Neutrophil (primary cell): ENCODE data around the gene NOS3.

Experiments used
- H3K27ac ChIP-seq: fragments of 200-600 bp; sonication (generic); 2 replicates; pipeline ENCODE4 v1.5.1; 2016; ENCODE audit warnings: mild to moderate bottlenecking, moderate library complexity
- H3K27me3 ChIP-seq: fragments of 200-600 bp; sonication (generic); 2 replicates; pipeline ENCODE4 v1.6.0; 2016; ENCODE audit warnings: mild to moderate bottlenecking
- H3K36me3 ChIP-seq: fragments of 200-600 bp; sonication (generic); 2 replicates; pipeline ENCODE4 v1.5.1; 2017
- H3K4me1 ChIP-seq, 2 experiments: fragments of 200-600 bp in 1 of 2; sonication (generic) in 1 of 2; 1 replicate in 1 of 2; 2 replicates in 1 of 2; pipeline versions ENCODE4 v1.5.1 to v1.6.1; 2013 to 2016; ENCODE audit warnings: low read depth in 1 of 2, low read length in 1 of 2, mild to moderate bottlenecking in 1 of 2, moderate library complexity in 1 of 2; ENCODE audit not compliant: control insufficient read depth in 1 of 2, insufficient read depth in 1 of 2
- H3K4me3 ChIP-seq, 2 experiments: fragments of 200-600 bp in 1 of 2; sonication (generic) in 1 of 2; 1 replicate in 1 of 2; 2 replicates in 1 of 2; pipeline ENCODE4 v1.5.1; 2013 to 2016; ENCODE audit warnings: low read depth in 1 of 2, low read length in 1 of 2, mild to moderate bottlenecking in 1 of 2, moderate library complexity in 1 of 2
- H3K9me3 ChIP-seq: fragments of 200-600 bp; sonication (generic); 2 replicates; pipeline ENCODE4 v1.5.1; 2016
- TF ChIP-seq, protein P1 (sequence below): fragments of 200-600 bp; sonication (generic); IDR thresholded peaks from 2 replicates; pipeline ENCODE4 v1.5.1; 2016; ENCODE audit warnings: antibody characterized with exemption

NOS3 gene

DNA sequence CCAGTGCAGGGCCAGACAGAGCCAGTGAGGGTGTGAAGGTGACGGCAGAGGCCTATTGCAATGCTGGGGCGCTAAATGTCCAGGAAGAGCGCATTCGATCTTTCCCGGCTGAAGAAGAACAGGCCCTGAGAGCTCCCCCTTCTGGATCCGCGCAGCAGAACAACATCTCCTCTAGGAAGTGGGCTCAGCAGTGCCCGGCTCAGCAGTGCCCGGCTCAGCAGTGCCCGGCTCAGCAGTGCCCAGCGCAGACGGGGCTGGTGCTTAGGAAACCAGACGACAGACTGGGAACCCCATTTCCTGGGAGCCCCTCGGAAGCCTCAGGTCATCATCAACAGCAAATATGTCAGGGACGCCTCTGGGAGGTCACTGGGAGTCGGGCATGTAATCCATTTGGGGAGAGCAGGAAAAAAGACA lies 4.7 kb upstream of the NOS3 start:
- H3K4me3 ChIP-seq = no peak overlapping the region
- no peaks in the 10 kb centered on the region for H3K4me1 ChIP-seq
- H3K27ac ChIP-seq = no peak overlapping the region
- H3K27me3 ChIP-seq = peaks cover 100% of the 10 kb centered on the region
- H3K9me3 ChIP-seq = no peaks in the 10 kb centered on the region
- no peaks in the 10 kb centered on the region for H3K36me3 ChIP-seq
- TF ChIP-seq, protein P1, sequence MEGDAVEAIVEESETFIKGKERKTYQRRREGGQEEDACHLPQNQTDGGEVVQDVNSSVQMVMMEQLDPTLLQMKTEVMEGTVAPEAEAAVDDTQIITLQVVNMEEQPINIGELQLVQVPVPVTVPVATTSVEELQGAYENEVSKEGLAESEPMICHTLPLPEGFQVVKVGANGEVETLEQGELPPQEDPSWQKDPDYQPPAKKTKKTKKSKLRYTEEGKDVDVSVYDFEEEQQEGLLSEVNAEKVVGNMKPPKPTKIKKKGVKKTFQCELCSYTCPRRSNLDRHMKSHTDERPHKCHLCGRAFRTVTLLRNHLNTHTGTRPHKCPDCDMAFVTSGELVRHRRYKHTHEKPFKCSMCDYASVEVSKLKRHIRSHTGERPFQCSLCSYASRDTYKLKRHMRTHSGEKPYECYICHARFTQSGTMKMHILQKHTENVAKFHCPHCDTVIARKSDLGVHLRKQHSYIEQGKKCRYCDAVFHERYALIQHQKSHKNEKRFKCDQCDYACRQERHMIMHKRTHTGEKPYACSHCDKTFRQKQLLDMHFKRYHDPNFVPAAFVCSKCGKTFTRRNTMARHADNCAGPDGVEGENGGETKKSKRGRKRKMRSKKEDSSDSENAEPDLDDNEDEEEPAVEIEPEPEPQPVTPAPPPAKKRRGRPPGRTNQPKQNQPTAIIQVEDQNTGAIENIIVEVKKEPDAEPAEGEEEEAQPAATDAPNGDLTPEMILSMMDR = no peak

DNA sequence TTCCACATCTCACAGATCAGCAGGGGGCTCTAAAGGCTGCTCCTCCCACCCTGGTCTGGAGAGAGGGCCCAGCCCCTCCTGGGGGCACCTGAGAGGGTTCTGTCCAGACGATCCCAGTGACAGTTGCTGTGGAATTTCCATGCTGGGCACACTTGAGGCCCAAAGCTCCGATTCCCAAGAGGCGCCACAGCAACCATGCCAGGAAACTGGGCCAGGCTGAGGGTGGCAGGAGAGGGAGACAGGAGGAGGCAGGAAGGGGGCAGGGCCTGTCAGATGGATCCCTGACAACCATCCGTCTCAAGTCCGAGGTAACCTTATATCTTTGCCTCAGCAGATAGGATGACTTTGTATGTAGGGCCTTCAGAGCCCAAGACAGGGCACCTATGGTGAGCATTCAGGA lies 4.3 kb upstream of the NOS3 start:
- Histone ChIP-seq H3K36me3 (no peaks in the 10 kb centered on the region), H3K4me1 (no peaks in the 10 kb centered on the region), H3K27ac (no peak overlapping the region), H3K4me3 (no peak overlapping the region), H3K9me3 (no peaks in the 10 kb centered on the region), H3K27me3 (peaks cover 100% of the 10 kb centered on the region)
- TF ChIP-seq, protein P1 = no peak

DNA sequence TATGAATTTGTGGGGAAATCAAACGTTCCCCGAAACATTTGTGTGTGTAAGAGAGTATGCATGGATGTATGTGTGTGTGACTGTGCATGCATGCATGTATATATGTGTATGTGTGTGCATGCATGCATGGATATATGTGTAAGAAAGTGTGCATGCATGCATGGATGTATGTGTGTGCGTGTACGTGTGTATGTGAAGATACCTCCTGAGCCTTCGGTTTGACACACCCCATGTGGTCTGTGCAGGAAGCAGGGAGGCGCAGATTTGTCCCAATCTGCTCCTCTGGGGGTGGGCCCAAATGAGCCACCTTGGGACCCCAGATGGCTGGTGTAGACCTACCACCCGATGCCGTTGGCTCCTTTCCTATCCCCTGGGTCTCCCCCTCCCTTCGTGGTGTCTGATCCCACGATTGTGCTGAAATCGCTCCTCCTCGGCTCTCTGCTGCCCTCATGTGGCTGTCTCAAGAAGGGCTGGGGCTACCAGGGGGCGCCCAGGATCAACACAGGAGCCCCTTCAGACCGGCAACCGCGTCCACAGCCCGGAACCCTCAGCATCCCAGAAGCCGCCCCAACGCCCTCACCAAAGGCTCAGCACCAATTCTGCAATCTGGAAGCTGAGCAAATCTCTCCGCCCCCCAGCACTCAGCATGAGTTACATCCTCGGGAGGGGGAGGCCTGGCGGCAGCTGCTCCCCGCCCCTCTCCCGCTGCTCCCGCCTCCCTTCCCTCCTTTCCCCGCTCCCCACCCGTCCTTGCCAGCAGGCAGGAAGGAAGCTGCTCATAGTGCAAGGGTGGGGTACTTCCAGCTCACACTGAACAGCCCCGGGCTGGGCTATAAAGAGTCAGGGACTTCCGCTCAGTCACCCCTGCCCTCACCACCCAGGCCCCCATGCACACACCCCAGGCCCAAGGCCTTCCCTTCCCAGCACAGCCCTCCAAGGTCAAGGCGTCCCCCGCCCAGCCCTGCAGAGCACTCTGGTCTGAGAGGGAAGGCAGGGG lies 2.3 kb upstream of the NOS3 start:
- no peak overlapping the region for H3K4me3 ChIP-seq
- H3K4me1 ChIP-seq = no peaks in the 10 kb centered on the region
- peaks cover 81% of the 10 kb centered on the region for H3K27me3 ChIP-seq
- TF ChIP-seq, protein P1 = peak; percentile 41
- no peak overlapping the region for H3K27ac ChIP-seq
- no peaks in the 10 kb centered on the region for H3K36me3 ChIP-seq
- H3K9me3 ChIP-seq = no peaks in the 10 kb centered on the region

DNA sequence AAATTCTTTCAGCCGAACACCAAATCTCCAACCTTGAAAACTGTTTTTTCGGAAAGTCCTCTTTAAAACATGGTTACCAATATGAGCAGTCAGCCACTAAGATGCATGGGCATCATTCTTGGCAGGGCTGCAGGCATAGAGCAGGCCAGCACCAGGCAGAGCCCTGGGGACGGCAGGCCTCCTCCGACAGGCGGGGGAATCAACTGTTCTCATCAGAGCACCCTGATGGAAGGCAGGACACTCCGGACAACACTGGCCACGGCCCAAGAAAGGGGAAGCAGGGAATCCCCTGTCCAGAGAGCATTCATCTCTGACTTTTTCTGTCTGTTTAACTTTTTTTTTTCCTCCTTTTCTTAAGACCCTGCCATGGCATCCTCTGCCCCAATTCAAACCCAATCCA lies 1.4 kb upstream of the NOS3 start:
- no peaks in the 10 kb centered on the region for H3K4me1 ChIP-seq
- H3K4me3 ChIP-seq = no peak overlapping the region
- H3K27ac ChIP-seq = no peak overlapping the region
- TF ChIP-seq, protein P1 = no peak
- H3K36me3 ChIP-seq = no peaks in the 10 kb centered on the region
- H3K9me3 ChIP-seq = no peaks in the 10 kb centered on the region
- H3K27me3 ChIP-seq = peaks cover 76% of the 10 kb centered on the region

DNA sequence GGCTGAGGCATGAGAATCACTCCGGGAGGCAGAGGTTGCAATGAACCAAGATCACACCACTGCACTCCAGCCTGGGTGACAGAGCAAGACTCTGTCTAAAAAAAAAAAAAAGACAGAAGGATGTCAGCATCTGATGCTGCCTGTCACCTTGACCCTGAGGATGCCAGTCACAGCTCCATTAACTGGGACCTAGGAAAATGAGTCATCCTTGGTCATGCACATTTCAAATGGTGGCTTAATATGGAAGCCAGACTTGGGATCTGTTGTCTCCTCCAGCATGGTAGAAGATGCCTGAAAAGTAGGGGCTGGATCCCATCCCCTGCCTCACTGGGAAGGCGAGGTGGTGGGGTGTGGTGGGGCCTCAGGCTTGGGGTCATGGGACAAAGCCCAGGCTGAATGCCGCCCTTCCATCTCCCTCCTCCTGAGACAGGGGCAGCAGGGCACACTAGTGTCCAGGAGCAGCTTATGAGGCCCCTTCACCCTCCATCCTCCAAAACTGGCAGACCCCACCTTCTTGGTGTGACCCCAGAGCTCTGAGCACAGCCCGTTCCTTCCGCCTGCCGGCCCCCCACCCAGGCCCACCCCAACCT lies 1.3 kb downstream of the NOS3 start:
- H3K36me3 ChIP-seq = no peaks in the 10 kb centered on the region
- TF ChIP-seq, protein P1 = no peak
- H3K4me3 ChIP-seq = no peak overlapping the region
- no peaks in the 10 kb centered on the region for H3K4me1 ChIP-seq
- peaks cover 74% of the 10 kb centered on the region for H3K27me3 ChIP-seq
- no peaks in the 10 kb centered on the region for H3K9me3 ChIP-seq
- no peak overlapping the region for H3K27ac ChIP-seq
